MM.1S (cell line): ENCODE results near the gene RASSF6.

ENCODE experiments used
- DNase-seq: peaks from one replicate; pipeline ENCODE4 v3.0.0-alpha.2; 2015
- H2AFZ ChIP-seq: fragments of 300-600 bp; sonication (generic); 2 replicates; pipeline ENCODE4 v1.6.0; 2016; ENCODE audit warnings: antibody characterized with exemption, low read length
- H3F3A ChIP-seq: fragments of 300-600 bp; sonication (generic); 2 replicates; pipeline ENCODE4 v1.6.1; 2016; ENCODE audit warnings: mild to moderate bottlenecking, antibody characterized with exemption, low read length, moderate library complexity, mixed read lengths; ENCODE audit not compliant: insufficient read depth
- H3K27ac ChIP-seq: fragments of 300-600 bp; sonication (generic); 2 replicates; pipeline ENCODE4 v1.5.1; 2016; ENCODE audit warnings: mild to moderate bottlenecking, low read length
- H3K27me3 ChIP-seq: fragments of 300-600 bp; sonication (generic); replicated peaks from 2 replicates; pipeline ENCODE4 v1.6.0; 2016; ENCODE audit warnings: low read length; ENCODE audit not compliant: insufficient read depth
- H3K36me3 ChIP-seq: fragments of 300-600 bp; sonication (generic); replicated peaks from 2 replicates; pipeline ENCODE4 v1.6.1; 2016; ENCODE audit warnings: mild to moderate bottlenecking, low read length, mixed read lengths; ENCODE audit not compliant: insufficient read depth
- H3K4me1 ChIP-seq: fragments of 300-600 bp; sonication (generic); 2 replicates; pipeline ENCODE4 v1.6.1; 2016; ENCODE audit warnings: low read length, mixed read lengths
- H3K4me2 ChIP-seq: fragments of 300-600 bp; sonication (generic); 2 replicates; pipeline ENCODE4 v1.6.0; 2016; ENCODE audit warnings: low read depth, low read length
- H3K4me3 ChIP-seq: fragments of 300-600 bp; sonication (generic); 2 replicates; pipeline ENCODE4 v1.5.1; 2016; ENCODE audit warnings: low read length, mixed read lengths
- H3K79me2 ChIP-seq: fragments of 300-600 bp; sonication (generic); 2 replicates; pipeline ENCODE4 v1.6.1; 2016; ENCODE audit warnings: mixed run types, low read length, mixed read lengths
- H3K9ac ChIP-seq: fragments of 300-600 bp; sonication (generic); 2 replicates; pipeline ENCODE4 v1.6.1; 2016; ENCODE audit warnings: low read length, mixed read lengths
- H3K9me2 ChIP-seq: fragments of 300-600 bp; sonication (generic); replicated peaks from 2 replicates; pipeline ENCODE4 v1.6.1; 2016; ENCODE audit warnings: mild to moderate bottlenecking, low read length, mixed read lengths; ENCODE audit not compliant: insufficient read depth
- H3K9me3 ChIP-seq: fragments of 300-600 bp; sonication (generic); replicated peaks from 2 replicates; pipeline ENCODE4 v1.6.1; 2016; ENCODE audit warnings: mild to moderate bottlenecking, low read length, mixed read lengths; ENCODE audit not compliant: insufficient read depth
- H4K20me1 ChIP-seq: fragments of 300-600 bp; sonication (generic); 2 replicates; pipeline ENCODE4 v1.6.1; 2016; ENCODE audit warnings: mild to moderate bottlenecking, low read length, moderate library complexity, mixed read lengths; ENCODE audit not compliant: insufficient read depth
- CTCF ChIP-seq: fragments of 300-600 bp; sonication (generic); IDR thresholded peaks from 2 replicates; pipeline ENCODE4 v1.5.1; 2016; ENCODE audit warnings: antibody characterized with exemption, low read length, mixed read lengths
- EZH2 ChIP-seq: fragments of 300-600 bp; sonication (generic); optimal IDR thresholded peaks from 2 replicates; pipeline ENCODE3; 2017; ENCODE audit warnings: low read depth, mild to moderate bottlenecking, antibody characterized with exemption, low read length, mixed read lengths
- EZH2phosphoT487 ChIP-seq: fragments of 300-600 bp; sonication (generic); IDR thresholded peaks from 2 replicates; pipeline ENCODE4 v1.6.1; 2018; ENCODE audit warnings: antibody characterized with exemption, low read length

RASSF6 gene

GRCh38 chr4:73544620-73545019 lies 75.6 kb downstream of the RASSF6 start:
- Histone ChIP-seq H3F3A (no peaks in the 10 kb centered on the region), H4K20me1 (no peaks in the 10 kb centered on the region), H3K9me3 (no peaks in the 10 kb centered on the region), H2AFZ (no peak overlapping the region), H3K4me3 (no peak overlapping the region), H3K27me3 (no peaks in the 10 kb centered on the region), H3K27ac (no peak overlapping the region), H3K79me2 (no peaks in the 10 kb centered on the region), H3K9ac (no peak overlapping the region), H3K4me1 (no peaks in the 10 kb centered on the region), H3K36me3 (no peaks in the 10 kb centered on the region), H3K9me2 (no peaks in the 10 kb centered on the region), H3K4me2 (no peak overlapping the region)
- DNase-seq, result no peak
- TF ChIP-seq CTCF, result no peak
- TF ChIP-seq EZH2, result no peak
- TF ChIP-seq EZH2phosphoT487, result no peak

- no peaks in the 10 kb centered on the region for H3K79me2 ChIP-seq
- no peaks in the 10 kb centered on the region for H3K9me3 ChIP-seq
- H3K27me3 ChIP-seq, result no peaks in the 10 kb centered on the region
- H3K9ac ChIP-seq, result no peak overlapping the region
- DNase-seq, result no peak
- no peaks in the 10 kb centered on the region for H3K9me2 ChIP-seq
- TF ChIP-seq EZH2 (no peak), CTCF (no peak), EZH2phosphoT487 (no peak)
- no peak overlapping the region for H2AFZ ChIP-seq
- no peak overlapping the region for H3K27ac ChIP-seq
- no peaks in the 10 kb centered on the region for H3K36me3 ChIP-seq
- H3K4me1 ChIP-seq, result no peaks in the 10 kb centered on the region
- H3K4me3 ChIP-seq, result no peak overlapping the region
- no peaks in the 10 kb centered on the region for H3F3A ChIP-seq
- H3K4me2 ChIP-seq, result no peak overlapping the region
- H4K20me1 ChIP-seq, result no peaks in the 10 kb centered on the region
Observed at GRCh38 chr4:73541251-73541650, 79.0 kb downstream of the RASSF6 start.

GRCh38 chr4:73540826-73541225 lies 79.4 kb downstream of the RASSF6 start:
- TF ChIP-seq EZH2, result no peak
- no peak for TF ChIP-seq EZH2phosphoT487
- TF ChIP-seq CTCF, result no peak
- Histone ChIP-seq H3F3A (no peaks in the 10 kb centered on the region), H3K9me3 (no peaks in the 10 kb centered on the region)

More at GRCh38 chr4:73540826-73541225, 79.4 kb downstream of the RASSF6 start:
- H2AFZ ChIP-seq, result no peak overlapping the region
- H3K4me3 ChIP-seq, result no peak overlapping the region
- H3K4me2 ChIP-seq, result no peak overlapping the region
- no peak overlapping the region for H3K9ac ChIP-seq
- H3K9me2 ChIP-seq, result no peaks in the 10 kb centered on the region
- no peaks in the 10 kb centered on the region for H3K4me1 ChIP-seq
- H3K27me3 ChIP-seq, result no peaks in the 10 kb centered on the region
- no peak for DNase-seq
- H3K36me3 ChIP-seq, result no peaks in the 10 kb centered on the region
- no peaks in the 10 kb centered on the region for H4K20me1 ChIP-seq
- no peaks in the 10 kb centered on the region for H3K79me2 ChIP-seq
- H3K27ac ChIP-seq, result no peak overlapping the region
